Breast epithelium (tissue), 4 donors: Measurements from ENCODE around the gene CCDC78. TPM values are rescaled to one million over a fixed set of nuclear protein-coding genes. Genes with fewer than 3 reads are reported as not detected.

Source experiments
- DNase-seq, 2 donors: peaks; one replicate each; pipeline ENCODE4 v3.0.0-alpha.2; 2019; ENCODE audit warnings: low spot score in 2 of 2
- H3K27ac ChIP-seq, 2 donors: fragments of 200-600 bp; sonication (generic) in 1 of 2; one replicate each; pipeline ENCODE4 v1.5.1; 2016 to 2019; ENCODE audit warnings: mild to moderate bottlenecking in 1 of 2
- H3K27me3 ChIP-seq, 2 donors: fragments of 200-600 bp; sonication (generic) in 1 of 2; one replicate each; pipeline versions ENCODE4 v1.5.1 to v1.6.0; 2017 to 2019; ENCODE audit warnings: control low read depth in 1 of 2, mild to moderate bottlenecking in 1 of 2
- H3K36me3 ChIP-seq: fragments of 200-600 bp; one replicate; pipeline ENCODE4 v1.5.1; 2019
- H3K4me1 ChIP-seq, 2 donors: fragments of 200-600 bp; sonication (generic); one replicate each; pipeline ENCODE4 v1.5.1; 2016 to 2019; ENCODE audit warnings: control low read depth in 1 of 2
- H3K4me3 ChIP-seq, 3 donors: fragments of 200-600 bp; sonication (generic); 1 replicate in 2 of 3; 2 replicates in 1 of 3; pipeline ENCODE4 v1.5.1; 2016 to 2019; ENCODE audit warnings: mild to moderate bottlenecking in 3 of 3, moderate library complexity in 2 of 3
- H3K9me3 ChIP-seq, 2 donors: fragments of 200-600 bp; sonication (generic) in 1 of 2; one replicate each; pipeline ENCODE4 v1.5.1; 2016 to 2019; ENCODE audit warnings: control low read depth in 1 of 2
- CTCF ChIP-seq, 3 donors: fragments of 450-650 bp; IDR thresholded peaks; one replicate each; pipeline ENCODE4 v1.5.1; 2016 to 2017; ENCODE audit warnings: antibody characterized with exemption in 3 of 3, mild to moderate bottlenecking in 3 of 3, moderate library complexity in 3 of 3
- POLR2A ChIP-seq: fragments of 450-650 bp; IDR thresholded peaks from one replicate; pipeline ENCODE4 v1.6.1; 2016; ENCODE audit warnings: antibody characterized with exemption, mild to moderate bottlenecking, moderate library complexity
- POLR2AphosphoS5 ChIP-seq, 3 donors: sonication (generic); formaldehyde crosslinking; IDR thresholded peaks; one replicate each; pipeline ENCODE4 v1.6.1; 2017; ENCODE audit warnings: antibody characterized with exemption in 3 of 3
- intact Hi-C: fragments of 100-400 bp; cut with DNase I; formaldehyde crosslinking; loops from one replicate; pipeline ENCODE4 v1.15.1; 2023; ENCODE audit warnings: low total_unique reads
- total RNA-seq, 3 donors: library from RNA; depleted of rRNA; stranded (reverse); fragments of >200 nt; gene quantifications; one replicate each; pipeline ENCODE4 v1.1.0, GENCODE V29; 2016

Gene CCDC78
- total RNA-seq, 3 donors from 2014 or later = 0.48 to 2.9 (median 2.6) TPM

GRCh38 chr16:685967-686366 is 40.3 kb downstream of the CCDC78 start:
- Histone ChIP-seq H3K27me3 (no peaks in the 10 kb centered on the region), H3K9me3 (no peaks in the 10 kb centered on the region), H3K4me1 (peaks cover 25 to 45% of the 10 kb centered on the region in 2 donors), H3K4me3 (no peak overlapping the region), H3K36me3 (no peaks in the 10 kb centered on the region), H3K27ac (no peak overlapping the region)
- intact Hi-C loops = no loop called here
- TF ChIP-seq POLR2A = no peak
- TF ChIP-seq CTCF (IDR thresholded peaks at IDR 0.05) = peak in 1 of 3 donors; percentile 8
- no peak for DNase-seq

GRCh38 chr16:684961-685696 is 41.1 kb downstream of the CCDC78 start:
- intact Hi-C loops = no loop called here
- Histone ChIP-seq H3K9me3 (no peaks in the 10 kb centered on the region), H3K27ac (peak overlapping the region; percentile 79 to 93), H3K4me1 (peaks cover 27 to 43% of the 10 kb centered on the region in 2 donors), H3K4me3 (peak overlapping the region; percentile 62 to 90 (median 76)), H3K27me3 (no peaks in the 10 kb centered on the region), H3K36me3 (no peaks in the 10 kb centered on the region)
- DNase-seq = no peak
- no peak for TF ChIP-seq POLR2A
- TF ChIP-seq CTCF (IDR thresholded peaks at IDR 0.05) = no peak
- no peak for TF ChIP-seq POLR2AphosphoS5 (IDR thresholded peaks at IDR 0.05)

- no peak for TF ChIP-seq CTCF (IDR thresholded peaks at IDR 0.05)
- peak; percentile 38 for TF ChIP-seq POLR2A
- TF ChIP-seq POLR2AphosphoS5 (IDR thresholded peaks at IDR 0.05) = peak; percentile 69 to 89 (median 80)
- H3K27ac ChIP-seq = peak within 1 kb of the TSS; percentile 79 to 93
- H3K36me3 ChIP-seq = no peaks in the 10 kb centered on the region
- no peaks in the 10 kb centered on the region for H3K9me3 ChIP-seq
- H3K4me1 ChIP-seq = peaks cover 21 to 37% of the 10 kb centered on the region in 2 donors
- H3K4me3 ChIP-seq = peak within 1 kb of the TSS; percentile 62 to 90 (median 76)
- no peaks in the 10 kb centered on the region for H3K27me3 ChIP-seq
- intact Hi-C loops = no loop called here
- peak; percentile 95 to 97 for DNase-seq
Observed at GRCh38 chr16:684071-684794, 42.0 kb downstream of the CCDC78 start, which contains the start of gene JMJD8. Gene JMJD8 (minus strand): TSS chr16:684334. CDS start chr16:684319, 15 bp downstream.

GRCh38 chr16:683396-684070 is 42.7 kb downstream of the CCDC78 start:
- Histone ChIP-seq H3K4me3 (peak overlapping the region; percentile 62 to 90 (median 76)), H3K4me1 (peaks cover 17 to 37% of the 10 kb centered on the region in 2 donors), H3K27ac (peak overlapping the region; percentile 79 to 93), H3K9me3 (no peaks in the 10 kb centered on the region), H3K27me3 (no peaks in the 10 kb centered on the region), H3K36me3 (no peaks in the 10 kb centered on the region)
- intact Hi-C loops = no loop called here
- no peak for TF ChIP-seq POLR2A
- no peak for TF ChIP-seq CTCF (IDR thresholded peaks at IDR 0.05)
- no peak for TF ChIP-seq POLR2AphosphoS5 (IDR thresholded peaks at IDR 0.05)
- DNase-seq = no peak
